Esophagus squamous epithelium (tissue), 4 donors: ENCODE results near the gene PRUNE2.

Experiments
- CTCF ChIP-seq, 6 experiments: fragments of 450-650 bp in 4 of 6; fragments of 200-600 bp in 2 of 6; sonication (generic) in 2 of 6; IDR thresholded peaks; one replicate each; pipeline ENCODE4 v1.5.1; 2016 to 2019; ENCODE audit warnings: antibody characterized with exemption in 6 of 6, mild to moderate bottlenecking in 4 of 6, moderate library complexity in 4 of 6
- POLR2A ChIP-seq, 4 donors: fragments of 450-650 bp; IDR thresholded peaks; one replicate each; pipeline ENCODE4 v1.6.1; 2017; ENCODE audit warnings: antibody characterized with exemption in 4 of 4, mild to moderate bottlenecking in 4 of 4, moderate library complexity in 3 of 4

DNA sequence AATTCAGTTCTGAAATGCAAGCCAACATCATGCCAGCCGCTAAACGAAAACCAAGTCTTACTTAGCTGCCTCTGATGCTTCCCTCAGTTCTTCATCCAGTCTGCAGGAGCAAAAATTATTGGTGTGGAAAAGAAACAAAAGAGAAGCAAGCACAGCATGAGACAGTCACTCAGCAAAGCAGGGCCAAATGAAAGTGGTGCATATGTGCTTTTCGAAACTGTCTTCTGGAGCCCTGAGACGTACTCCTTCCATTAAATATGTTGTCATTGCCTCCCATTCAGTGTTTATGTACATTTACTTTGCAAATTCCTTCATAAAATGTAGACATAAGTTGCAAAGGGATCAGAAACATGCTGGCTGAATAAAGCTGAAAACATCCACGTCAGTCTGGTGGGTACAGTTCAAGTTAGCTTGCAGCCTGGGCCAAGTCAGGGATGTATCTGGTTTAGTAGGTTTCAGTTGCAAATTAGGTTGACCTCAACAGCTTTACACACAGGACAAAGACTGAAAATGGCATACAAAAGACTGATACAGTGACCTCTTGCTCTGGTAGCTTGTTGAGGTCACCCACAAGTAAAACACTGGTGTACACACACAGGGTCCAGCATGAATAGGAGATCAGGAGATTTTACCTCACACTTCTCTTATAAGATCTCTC, 281.4 kb downstream of the PRUNE2 start:
- TF ChIP-seq CTCF (IDR thresholded peaks at IDR 0.05) (no peak), POLR2A (IDR thresholded peaks at IDR 0.05) (no peak)
